H1 (cell line): ENCODE measurements around the gene MOV10L1. TPM values are rescaled to one million over a fixed set of nuclear protein-coding genes. Genes with fewer than 3 reads are reported as not detected.
A peak's percentile ranks its signal among the peaks of the same experiment; 100 is the strongest.

Experiments
- CTBP2 ChIP-seq: IDR thresholded peaks from 2 replicates; pipeline ENCODE4 v1.7.0; 2011; ENCODE audit warnings: borderline replicate concordance, mild to moderate bottlenecking, moderate library complexity, mixed read lengths, low read length; ENCODE audit not compliant: insufficient read depth, insufficient read length
- PHF8 ChIP-seq: fragments of 200-600 bp; sonication (generic); conservative IDR thresholded peaks from 2 replicates; pipeline ENCODE4 v1.7.1; 2012; ENCODE audit warnings: low read depth, mild to moderate bottlenecking, inconsistent platforms, low read length, moderate library complexity
- polyA plus RNA-seq, 7 experiments: library from polyadenylated mRNA; depleted of rRNA in 3 of 7; stranded (reverse) in 5 of 7; unstranded in 2 of 7; fragments of >200 nt in 5 of 7; fragments of 200-250 nt in 2 of 7; gene quantifications; 1 replicate in 5 of 7; 2 replicates in 1 of 7; 4 replicates in 1 of 7; pipeline versions ENCODE4 v1.2.1 to v1.2.3, GENCODE V29; 2011 to 2013; ENCODE audit warnings: missing spikeins in 2 of 7, mixed read lengths in 2 of 7
- total RNA-seq: library from RNA; stranded (reverse); fragmentation: NEBNext Ultra II Directional; extraction: Animal tissue kit (Norgen Biotek cat#: 25700); gene quantifications from 2 replicates; pipeline ENCODE4 v1.2.1, GENCODE V29; 2021

Gene MOV10L1
- total and polyA plus RNA-seq, 2 of the 8 experiments (the other 6 are each of a cell fraction or from before 2014, with no cell fraction given): 0.32 TPM; not detected in 1

DNA sequence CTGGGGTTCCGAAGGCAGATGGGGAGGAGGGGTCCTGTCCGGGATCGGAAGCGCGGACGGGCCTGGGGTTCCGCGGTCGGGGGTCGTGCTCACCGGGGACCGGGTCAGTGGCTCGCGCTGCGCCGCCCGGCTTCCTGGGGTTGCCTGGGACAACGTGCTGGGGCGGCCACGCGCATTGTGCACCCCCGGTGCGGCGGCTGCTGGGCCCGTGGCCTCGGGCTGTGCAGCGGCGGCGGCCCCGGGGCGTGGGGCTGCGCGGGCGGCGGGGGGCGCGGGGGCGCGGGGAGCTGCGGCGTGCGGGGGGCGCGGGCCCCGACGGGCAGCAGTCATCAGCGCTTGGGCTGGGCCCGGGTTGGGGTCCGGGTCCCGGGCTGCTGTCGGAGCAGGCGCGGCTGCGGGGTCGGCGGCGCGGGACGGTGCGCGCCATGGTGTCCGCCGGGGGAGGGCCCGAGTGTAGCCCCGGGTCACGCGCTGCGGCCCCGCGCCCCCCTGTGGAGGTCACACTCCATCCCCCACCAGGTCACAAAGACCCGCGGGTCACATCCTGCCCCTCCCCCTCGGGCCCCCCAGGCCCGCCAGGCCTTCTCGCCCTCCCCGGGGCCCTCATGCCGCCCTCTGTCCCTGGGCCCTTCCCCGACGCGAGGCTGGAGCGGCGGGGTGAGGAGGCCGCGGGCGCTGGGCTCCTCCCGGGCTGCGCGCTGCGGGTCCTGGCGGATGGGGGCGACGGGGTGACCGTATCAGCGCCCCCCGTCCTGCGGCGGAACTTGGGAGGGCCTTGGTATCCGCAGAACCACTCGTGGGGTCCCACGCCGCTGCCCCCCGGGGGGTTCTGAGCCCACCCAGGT is 31.5 kb upstream of the MOV10L1 start, which contains the start of gene TTLL8 (continued):
- TF ChIP-seq CTBP2 (peak; percentile 29), PHF8 (no peak)
